GM23338 (cell line): ENCODE measurements around the gene ALDH3A2. TPM values are rescaled to one million over a fixed set of nuclear protein-coding genes. Genes with fewer than 3 reads are reported as not detected.

Source experiments
- ATAC-seq: fragments of 200-7000 bp; cut with Tn5 transposase; 3 replicates; pipeline ENCODE4 v1.9.1; 2020
- DNase-seq: peaks from one replicate; pipeline ENCODE4 v3.0.0-alpha.2; 2015; ENCODE audit warnings: low spot score
- H2AFZ ChIP-seq: fragments of 200-600 bp; sonication (generic); 2 replicates; pipeline ENCODE4 v1.8.0; 2016; ENCODE audit warnings: antibody characterized with exemption, mild to moderate bottlenecking, moderate library complexity
- H3F3A ChIP-seq: fragments of 200-600 bp; sonication (generic); replicated peaks from 2 replicates; pipeline ENCODE4 v1.8.0; 2017; ENCODE audit warnings: antibody characterized with exemption, mixed run types, low read depth
- H3K27ac ChIP-seq: fragments of 200-600 bp; sonication (generic); 2 replicates; pipeline ENCODE4 v1.6.1; 2016; ENCODE audit warnings: low read depth
- H3K27me3 ChIP-seq: fragments of 200-600 bp; sonication (generic); 2 replicates; pipeline ENCODE4 v1.8.0; 2016; ENCODE audit warnings: mild to moderate bottlenecking, mixed run types, moderate library complexity; ENCODE audit not compliant: insufficient read depth
- H3K36me3 ChIP-seq: fragments of 200-600 bp; sonication (generic); 2 replicates; pipeline ENCODE4 v1.8.0; 2016; ENCODE audit warnings: mild to moderate bottlenecking; ENCODE audit not compliant: insufficient read depth
- H3K4me1 ChIP-seq: fragments of 200-600 bp; sonication (generic); 2 replicates; pipeline ENCODE4 v1.8.0; 2016; ENCODE audit warnings: mild to moderate bottlenecking, moderate library complexity; ENCODE audit not compliant: insufficient read depth
- H3K4me2 ChIP-seq: fragments of 200-600 bp; sonication (generic); 2 replicates; pipeline ENCODE4 v1.7.1; 2017; ENCODE audit warnings: mixed run types
- H3K4me3 ChIP-seq: fragments of 200-600 bp; sonication (generic); 2 replicates; pipeline ENCODE4 v1.6.1; 2016; ENCODE audit warnings: mixed run types
- H3K79me2 ChIP-seq: fragments of 200-600 bp; sonication (generic); replicated peaks from 2 replicates; pipeline ENCODE4 v1.8.0; 2017; ENCODE audit warnings: mild to moderate bottlenecking; ENCODE audit not compliant: insufficient read depth
- H3K9me2 ChIP-seq: fragments of 200-600 bp; sonication (generic); 2 replicates; pipeline ENCODE4 v1.8.0; 2017; ENCODE audit not compliant: insufficient read depth
- H4K20me1 ChIP-seq: fragments of 200-600 bp; sonication (generic); replicated peaks from 2 replicates; pipeline ENCODE4 v1.8.0; 2017; ENCODE audit warnings: mild to moderate bottlenecking; ENCODE audit not compliant: insufficient read depth
- H3K27ac Mint-ChIP-seq: 2 replicates; pipeline ENCODE4 v1.8.0; 2020; ENCODE audit warnings: inconsistent platforms, mild to moderate bottlenecking, moderate library complexity, mixed read lengths
- H3K27me3 Mint-ChIP-seq: 3 replicates; pipeline ENCODE4 v1.8.0; 2022; ENCODE audit warnings: low read depth, mild to moderate bottlenecking, moderate library complexity, mixed read lengths, inconsistent platforms; ENCODE audit not compliant: insufficient read depth, poor library complexity
- H3K36me3 Mint-ChIP-seq: 3 replicates; pipeline ENCODE4 v1.8.0; 2021; ENCODE audit warnings: low read depth, mild to moderate bottlenecking, inconsistent platforms, moderate library complexity, mixed read lengths
- H3K4me1 Mint-ChIP-seq: 3 replicates; pipeline ENCODE4 v1.8.0; 2020; ENCODE audit warnings: mild to moderate bottlenecking, inconsistent platforms, mixed read lengths
- H3K4me3 Mint-ChIP-seq: 3 replicates; pipeline ENCODE4 v1.8.0; 2021; ENCODE audit warnings: moderate library complexity, mild to moderate bottlenecking, inconsistent platforms, mixed read lengths
- H3K9me3 Mint-ChIP-seq: 3 replicates; pipeline ENCODE4 v1.8.0; 2020; ENCODE audit warnings: moderate library complexity, mild to moderate bottlenecking, inconsistent platforms, mixed read lengths
- STAT1 ChIP-seq: IDR thresholded peaks from one replicate; pipeline ENCODE4 v1.6.1; 2016; ENCODE audit warnings: antibody characterized with exemption; ENCODE audit not compliant: unreplicated experiment
- ZNF114 ChIP-seq: fragments of 250-450 bp; sonication (Bioruptor Pico); IDR thresholded peaks from 2 replicates; pipeline ENCODE4 v1.5.0; 2020; ENCODE audit warnings: mild to moderate bottlenecking, moderate library complexity
- polyA plus RNA-seq: library from polyadenylated mRNA; unstranded; fragments of >200 nt; fragmentation: Nextera tagmentation; extraction: Ambion mirVana; gene quantifications from 2 replicates; pipeline ENCODE4 v1.2.1, GENCODE V29; 2016
- total RNA-seq: library from RNA; depleted of rRNA; stranded (reverse); fragments of >200 nt; shearing (Covaris generic); gene quantifications from 2 replicates; pipeline ENCODE4 v1.2.3, GENCODE V29; 2014
- TF ChIP-seq, protein P1 (sequence below): fragments of 250-450 bp; sonication (Bioruptor Pico); IDR thresholded peaks from 2 replicates; pipeline ENCODE4 v1.5.0; 2020; ENCODE audit warnings: mild to moderate bottlenecking, moderate library complexity
- TF ChIP-seq, protein P2 (sequence below): IDR thresholded peaks from one replicate; pipeline ENCODE4 v1.6.1; 2018; ENCODE audit warnings: antibody characterized with exemption; ENCODE audit not compliant: unreplicated experiment

The ALDH3A2 gene
- total and polyA plus RNA-seq, 2 experiments from 2014 or later = 31.3 to 159 TPM

DNA sequence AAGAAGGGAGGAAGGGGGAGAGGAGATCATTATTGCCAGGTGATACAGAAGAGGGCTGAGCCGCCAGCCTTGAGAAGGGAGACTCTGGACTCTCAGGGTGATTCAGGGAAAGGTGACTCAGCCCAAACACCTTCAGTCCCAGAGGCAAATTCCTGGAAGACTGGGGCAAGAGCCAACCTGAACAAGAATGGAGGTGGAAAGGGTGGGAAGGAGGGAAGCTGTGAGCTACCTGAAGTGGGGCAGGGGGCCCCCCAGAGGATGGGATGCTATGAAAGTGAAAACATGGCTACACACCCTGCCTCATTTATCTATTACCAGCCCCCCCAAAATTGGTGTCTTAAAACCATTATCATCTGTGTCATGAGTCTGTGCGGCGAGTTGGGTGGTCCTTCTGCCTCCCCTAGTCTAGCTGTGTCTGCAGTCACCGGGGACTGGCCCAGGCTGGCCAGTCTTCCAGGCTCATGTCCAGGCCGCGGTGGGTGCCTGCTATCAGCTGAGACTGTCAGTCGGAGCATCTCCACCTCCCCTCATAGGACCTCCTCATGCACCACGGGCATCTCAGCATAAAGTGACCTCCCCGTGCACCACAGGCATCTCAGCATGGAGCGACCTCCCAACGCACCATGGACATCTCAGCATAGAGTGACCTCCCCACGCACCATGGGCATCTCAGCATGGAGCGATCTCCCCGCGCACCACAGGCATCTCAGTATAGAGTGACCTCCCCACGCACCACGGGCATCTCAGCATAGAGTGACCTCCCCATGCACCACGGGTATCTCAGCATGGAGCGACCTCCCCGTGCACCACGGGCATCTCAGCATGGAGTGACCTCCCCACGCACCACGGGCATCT, 71.0 kb downstream of the ALDH3A2 start (continued):
- TF ChIP-seq, protein P1, sequence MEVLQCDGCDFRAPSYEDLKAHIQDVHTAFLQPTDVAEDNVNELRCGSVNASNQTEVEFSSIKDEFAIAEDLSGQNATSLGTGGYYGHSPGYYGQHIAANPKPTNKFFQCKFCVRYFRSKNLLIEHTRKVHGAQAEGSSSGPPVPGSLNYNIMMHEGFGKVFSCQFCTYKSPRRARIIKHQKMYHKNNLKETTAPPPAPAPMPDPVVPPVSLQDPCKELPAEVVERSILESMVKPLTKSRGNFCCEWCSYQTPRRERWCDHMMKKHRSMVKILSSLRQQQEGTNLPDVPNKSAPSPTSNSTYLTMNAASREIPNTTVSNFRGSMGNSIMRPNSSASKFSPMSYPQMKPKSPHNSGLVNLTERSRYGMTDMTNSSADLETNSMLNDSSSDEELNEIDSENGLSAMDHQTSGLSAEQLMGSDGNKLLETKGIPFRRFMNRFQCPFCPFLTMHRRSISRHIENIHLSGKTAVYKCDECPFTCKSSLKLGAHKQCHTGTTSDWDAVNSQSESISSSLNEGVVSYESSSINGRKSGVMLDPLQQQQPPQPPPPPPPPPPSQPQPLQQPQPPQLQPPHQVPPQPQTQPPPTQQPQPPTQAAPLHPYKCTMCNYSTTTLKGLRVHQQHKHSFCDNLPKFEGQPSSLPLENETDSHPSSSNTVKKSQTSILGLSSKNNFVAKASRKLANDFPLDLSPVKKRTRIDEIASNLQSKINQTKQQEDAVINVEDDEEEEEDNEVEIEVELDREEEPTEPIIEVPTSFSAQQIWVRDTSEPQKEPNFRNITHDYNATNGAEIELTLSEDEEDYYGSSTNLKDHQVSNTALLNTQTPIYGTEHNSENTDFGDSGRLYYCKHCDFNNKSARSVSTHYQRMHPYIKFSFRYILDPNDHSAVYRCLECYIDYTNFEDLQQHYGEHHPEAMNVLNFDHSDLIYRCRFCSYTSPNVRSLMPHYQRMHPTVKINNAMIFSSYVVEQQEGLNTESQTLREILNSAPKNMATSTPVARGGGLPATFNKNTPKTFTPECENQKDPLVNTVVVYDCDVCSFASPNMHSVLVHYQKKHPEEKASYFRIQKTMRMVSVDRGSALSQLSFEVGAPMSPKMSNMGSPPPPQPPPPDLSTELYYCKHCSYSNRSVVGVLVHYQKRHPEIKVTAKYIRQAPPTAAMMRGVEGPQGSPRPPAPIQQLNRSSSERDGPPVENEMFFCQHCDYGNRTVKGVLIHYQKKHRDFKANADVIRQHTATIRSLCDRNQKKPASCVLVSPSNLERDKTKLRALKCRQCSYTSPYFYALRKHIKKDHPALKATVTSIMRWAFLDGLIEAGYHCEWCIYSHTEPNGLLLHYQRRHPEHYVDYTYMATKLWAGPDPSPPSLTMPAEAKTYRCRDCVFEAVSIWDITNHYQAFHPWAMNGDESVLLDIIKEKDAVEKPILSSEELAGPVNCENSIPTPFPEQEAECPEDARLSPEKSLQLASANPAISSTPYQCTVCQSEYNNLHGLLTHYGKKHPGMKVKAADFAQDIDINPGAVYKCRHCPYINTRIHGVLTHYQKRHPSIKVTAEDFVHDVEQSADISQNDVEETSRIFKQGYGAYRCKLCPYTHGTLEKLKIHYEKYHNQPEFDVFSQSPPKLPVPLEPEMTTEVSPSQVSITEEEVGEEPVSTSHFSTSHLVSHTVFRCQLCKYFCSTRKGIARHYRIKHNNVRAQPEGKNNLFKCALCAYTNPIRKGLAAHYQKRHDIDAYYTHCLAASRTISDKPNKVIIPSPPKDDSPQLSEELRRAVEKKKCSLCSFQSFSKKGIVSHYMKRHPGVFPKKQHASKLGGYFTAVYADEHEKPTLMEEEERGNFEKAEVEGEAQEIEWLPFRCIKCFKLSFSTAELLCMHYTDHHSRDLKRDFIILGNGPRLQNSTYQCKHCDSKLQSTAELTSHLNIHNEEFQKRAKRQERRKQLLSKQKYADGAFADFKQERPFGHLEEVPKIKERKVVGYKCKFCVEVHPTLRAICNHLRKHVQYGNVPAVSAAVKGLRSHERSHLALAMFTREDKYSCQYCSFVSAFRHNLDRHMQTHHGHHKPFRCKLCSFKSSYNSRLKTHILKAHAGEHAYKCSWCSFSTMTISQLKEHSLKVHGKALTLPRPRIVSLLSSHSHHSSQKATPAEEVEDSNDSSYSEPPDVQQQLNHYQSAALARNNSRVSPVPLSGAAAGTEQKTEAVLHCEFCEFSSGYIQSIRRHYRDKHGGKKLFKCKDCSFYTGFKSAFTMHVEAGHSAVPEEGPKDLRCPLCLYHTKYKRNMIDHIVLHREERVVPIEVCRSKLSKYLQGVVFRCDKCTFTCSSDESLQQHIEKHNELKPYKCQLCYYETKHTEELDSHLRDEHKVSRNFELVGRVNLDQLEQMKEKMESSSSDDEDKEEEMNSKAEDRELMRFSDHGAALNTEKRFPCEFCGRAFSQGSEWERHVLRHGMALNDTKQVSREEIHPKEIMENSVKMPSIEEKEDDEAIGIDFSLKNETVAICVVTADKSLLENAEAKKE = no peak

DNA sequence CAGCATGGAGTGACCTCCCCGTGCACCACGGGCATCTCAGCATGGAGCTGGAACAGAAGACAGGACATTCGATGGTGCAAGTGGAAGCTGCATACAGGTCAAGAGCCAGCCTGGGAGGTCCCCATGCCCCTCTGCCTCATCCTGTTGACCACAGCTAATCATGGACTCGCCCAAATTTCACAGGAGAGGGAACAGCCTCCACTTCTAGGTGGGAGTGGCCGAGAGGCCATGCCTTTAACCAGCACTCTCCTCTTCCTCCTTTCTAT, 71.6 kb downstream of the ALDH3A2 start:
- Mint-ChIP-seq H3K4me1 (peaks cover 2% of the 10 kb centered on the region; the same call in 2 of the 3 replicates), H3K9me3 (no peaks in the 10 kb centered on the region; the same call in 2 of the 3 replicates), H3K27ac (peak overlapping the region; percentile 16; the same call in 1 of the 2 replicates), H3K36me3 (no peaks in the 10 kb centered on the region; the same call in 2 of the 3 replicates), H3K27me3 (peaks cover 7% of the 10 kb centered on the region), H3K4me3 (no peak overlapping the region)
- Histone ChIP-seq H3K4me1 (no peaks in the 10 kb centered on the region), H3K36me3 (no peaks in the 10 kb centered on the region), H3K9me2 (no peaks in the 10 kb centered on the region), H3K27me3 (no peaks in the 10 kb centered on the region), H3K27ac (no peak overlapping the region), H3K79me2 (no peaks in the 10 kb centered on the region), H3K4me3 (no peak overlapping the region), H3F3A (no peaks in the 10 kb centered on the region), H3K4me2 (no peak overlapping the region), H4K20me1 (no peaks in the 10 kb centered on the region), H2AFZ (no peak overlapping the region)
- ATAC-seq (no peak), DNase-seq (no peak)
- TF ChIP-seq, protein P2, sequence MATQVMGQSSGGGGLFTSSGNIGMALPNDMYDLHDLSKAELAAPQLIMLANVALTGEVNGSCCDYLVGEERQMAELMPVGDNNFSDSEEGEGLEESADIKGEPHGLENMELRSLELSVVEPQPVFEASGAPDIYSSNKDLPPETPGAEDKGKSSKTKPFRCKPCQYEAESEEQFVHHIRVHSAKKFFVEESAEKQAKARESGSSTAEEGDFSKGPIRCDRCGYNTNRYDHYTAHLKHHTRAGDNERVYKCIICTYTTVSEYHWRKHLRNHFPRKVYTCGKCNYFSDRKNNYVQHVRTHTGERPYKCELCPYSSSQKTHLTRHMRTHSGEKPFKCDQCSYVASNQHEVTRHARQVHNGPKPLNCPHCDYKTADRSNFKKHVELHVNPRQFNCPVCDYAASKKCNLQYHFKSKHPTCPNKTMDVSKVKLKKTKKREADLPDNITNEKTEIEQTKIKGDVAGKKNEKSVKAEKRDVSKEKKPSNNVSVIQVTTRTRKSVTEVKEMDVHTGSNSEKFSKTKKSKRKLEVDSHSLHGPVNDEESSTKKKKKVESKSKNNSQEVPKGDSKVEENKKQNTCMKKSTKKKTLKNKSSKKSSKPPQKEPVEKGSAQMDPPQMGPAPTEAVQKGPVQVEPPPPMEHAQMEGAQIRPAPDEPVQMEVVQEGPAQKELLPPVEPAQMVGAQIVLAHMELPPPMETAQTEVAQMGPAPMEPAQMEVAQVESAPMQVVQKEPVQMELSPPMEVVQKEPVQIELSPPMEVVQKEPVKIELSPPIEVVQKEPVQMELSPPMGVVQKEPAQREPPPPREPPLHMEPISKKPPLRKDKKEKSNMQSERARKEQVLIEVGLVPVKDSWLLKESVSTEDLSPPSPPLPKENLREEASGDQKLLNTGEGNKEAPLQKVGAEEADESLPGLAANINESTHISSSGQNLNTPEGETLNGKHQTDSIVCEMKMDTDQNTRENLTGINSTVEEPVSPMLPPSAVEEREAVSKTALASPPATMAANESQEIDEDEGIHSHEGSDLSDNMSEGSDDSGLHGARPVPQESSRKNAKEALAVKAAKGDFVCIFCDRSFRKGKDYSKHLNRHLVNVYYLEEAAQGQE = no peak
- TF ChIP-seq STAT1 (no peak), ZNF114 (CRISPR knock-in tag) (no peak)
- TF ChIP-seq, protein P1 = no peak
